Measurements from ENCODE around the gene PIPOX.

PIPOX gene

DNA sequence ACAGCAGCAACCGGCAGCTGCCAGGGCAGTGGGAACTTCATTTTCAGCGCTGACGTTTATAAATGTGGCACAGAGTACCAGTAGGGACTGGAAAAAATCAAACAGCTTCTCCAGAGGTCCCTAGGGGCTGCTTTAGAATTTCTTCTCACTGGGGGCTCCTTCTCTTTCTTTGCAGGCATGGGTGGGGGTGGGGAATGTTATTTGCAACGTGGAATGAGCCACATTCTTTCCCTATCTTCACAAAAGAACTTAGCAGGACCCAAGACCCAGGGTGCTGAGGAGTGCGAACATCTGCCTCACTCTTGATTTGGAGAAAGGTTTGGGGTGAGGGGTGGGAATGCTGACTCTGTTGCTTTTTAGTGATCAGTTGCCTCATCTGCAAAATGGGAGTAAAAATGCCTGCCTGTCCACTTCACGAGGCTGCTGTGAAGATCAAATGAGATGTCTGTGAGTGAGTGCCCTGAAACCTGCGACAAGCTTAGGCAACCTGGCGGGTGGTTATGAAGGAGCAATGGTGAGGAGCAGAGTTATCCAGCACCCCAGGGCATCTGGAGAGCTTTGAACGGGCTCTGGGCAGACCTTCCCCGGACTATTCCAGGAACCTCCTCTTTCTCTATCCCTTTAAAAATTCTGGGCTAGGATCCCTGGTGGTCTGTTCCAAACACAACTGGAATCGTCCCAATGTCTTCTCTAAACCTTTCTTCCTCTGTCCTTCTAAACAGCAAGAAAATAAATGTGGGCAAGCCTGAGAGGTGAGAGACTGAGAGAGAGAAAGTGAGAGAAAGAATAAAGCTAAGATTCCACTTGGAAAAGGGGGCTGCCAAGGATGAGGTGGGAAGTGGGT, 10.7 kb upstream of the PIPOX start:
- peaks cover 67 to 71% of the 10 kb centered on the region in 2 donors for H3K27me3 Mint-ChIP-seq
- H3K27ac Mint-ChIP-seq: no peak overlapping the region

DNA sequence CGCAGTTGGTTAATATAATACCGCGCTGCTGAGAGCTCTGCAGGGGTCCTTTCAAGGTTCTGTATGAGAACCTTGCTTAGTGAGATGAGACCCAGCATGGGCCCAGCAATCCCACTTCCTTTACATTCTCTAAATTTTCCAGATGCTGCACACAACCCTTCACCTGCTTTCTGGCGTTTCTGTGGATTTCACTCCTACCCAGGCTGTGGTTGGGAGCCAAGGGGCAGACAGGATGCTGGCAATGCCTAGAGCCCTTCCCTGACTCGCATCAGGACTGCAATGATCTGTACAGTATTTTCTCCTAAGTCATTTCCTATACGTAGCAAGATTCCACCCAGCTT, 10.1 kb upstream of the PIPOX start:
- peaks cover 64 to 65% of the 10 kb centered on the region in 2 donors for H3K27me3 Mint-ChIP-seq
- H3K4me1 Mint-ChIP-seq (ENCODE audit: low read depth in 2 of 2): no peaks in the 10 kb centered on the region
- ATAC-seq (replicated peaks) (no peak), DNase-seq (no peak)
- H3K4me3 Mint-ChIP-seq: no peak overlapping the region
- peaks cover 0 to 6% of the 10 kb centered on the region in 2 donors for H3K9me3 Mint-ChIP-seq
- H3K27ac Mint-ChIP-seq: no peak overlapping the region
- no peaks in the 10 kb centered on the region for H3K36me3 Mint-ChIP-seq (ENCODE audit: insufficient read depth)

More for the DNA sequence above, 10.7 kb upstream of the PIPOX start:
- DNase-seq (no peak), ATAC-seq (replicated peaks) (no peak)
- H3K4me3 Mint-ChIP-seq: no peak overlapping the region
- peaks cover 0 to 6% of the 10 kb centered on the region in 2 donors for H3K9me3 Mint-ChIP-seq
- H3K4me1 Mint-ChIP-seq (ENCODE audit: low read depth in 2 of 2): no peaks in the 10 kb centered on the region
- no peaks in the 10 kb centered on the region for H3K36me3 Mint-ChIP-seq (ENCODE audit: insufficient read depth)

DNA sequence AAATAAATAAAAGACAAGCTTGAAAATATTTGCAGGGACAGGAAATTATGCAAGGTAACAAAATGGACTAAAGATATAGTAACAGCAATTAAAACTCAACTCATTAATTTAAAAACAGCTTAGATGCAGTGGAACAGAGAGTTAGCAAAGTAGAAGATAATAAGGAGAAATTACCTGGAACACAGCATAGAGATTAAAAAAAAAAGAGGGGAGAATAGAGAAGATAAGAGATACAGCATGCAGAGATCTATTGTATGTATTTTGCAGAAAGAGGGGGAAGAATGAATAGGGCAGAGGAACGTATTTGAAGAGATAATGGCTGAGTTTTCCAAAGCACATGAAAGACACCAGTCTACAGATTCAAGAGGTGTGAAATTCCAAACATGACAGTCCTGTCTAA, 8.4 kb upstream of the PIPOX start:
- no peak for ATAC-seq (replicated peaks)
- H3K36me3 Mint-ChIP-seq (ENCODE audit: insufficient read depth): no peaks in the 10 kb centered on the region

DNA sequence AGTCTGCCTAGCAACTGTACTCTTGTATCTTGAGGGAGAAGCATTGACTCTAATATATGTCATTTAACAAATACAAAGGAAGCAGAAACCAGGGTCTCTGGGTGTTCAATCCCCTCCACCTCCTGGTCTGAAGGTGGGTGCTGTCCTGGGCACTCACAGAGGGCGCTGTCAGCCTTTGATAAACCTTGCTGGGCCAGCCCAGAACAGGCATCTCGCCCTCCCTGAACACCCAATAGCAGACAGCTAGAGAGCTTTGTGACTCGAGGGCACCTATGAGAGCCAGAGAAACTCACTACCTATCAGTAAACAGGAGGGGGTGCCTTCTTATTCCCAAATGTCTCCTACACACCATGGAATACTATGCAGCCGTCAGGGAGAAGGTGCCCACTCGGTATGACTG, 6.4 kb upstream of the PIPOX start:
- ATAC-seq (replicated peaks) (no peak), DNase-seq (no peak)
- Mint-ChIP-seq H3K36me3 (ENCODE audit: insufficient read depth) (no peaks in the 10 kb centered on the region), H3K4me3 (no peak overlapping the region), H3K27me3 (peaks cover 44 to 51% of the 10 kb centered on the region in 2 donors), H3K9me3 (peaks cover 0 to 6% of the 10 kb centered on the region in 2 donors), H3K4me1 (ENCODE audit: low read depth in 2 of 2) (no peaks in the 10 kb centered on the region), H3K27ac (no peak overlapping the region)

More for the DNA sequence above, 8.4 kb upstream of the PIPOX start:
- no peak overlapping the region for H3K4me3 Mint-ChIP-seq
- H3K27ac Mint-ChIP-seq: no peak overlapping the region
- peaks cover 50 to 58% of the 10 kb centered on the region in 2 donors for H3K27me3 Mint-ChIP-seq
- H3K4me1 Mint-ChIP-seq (ENCODE audit: low read depth in 2 of 2): no peaks in the 10 kb centered on the region
- no peak for DNase-seq
- H3K9me3 Mint-ChIP-seq: peaks cover 0 to 6% of the 10 kb centered on the region in 2 donors

DNA sequence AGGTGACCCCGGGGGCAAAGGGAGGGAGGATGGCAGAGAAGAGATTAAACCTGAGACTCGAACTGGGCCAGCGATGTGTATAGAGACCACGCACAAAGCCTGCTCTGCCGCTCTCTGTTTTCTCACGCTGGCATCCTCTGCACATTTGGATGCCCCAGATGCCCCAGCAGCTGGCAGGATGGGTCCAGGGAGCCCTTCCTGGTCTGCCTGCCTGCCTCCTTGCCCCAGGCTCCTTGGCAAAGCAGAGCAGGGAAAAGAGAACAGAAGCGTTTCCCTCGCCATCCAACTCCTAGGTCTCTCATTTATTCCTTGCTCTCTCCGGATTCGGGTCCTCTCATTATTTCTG, 5.2 kb upstream of the PIPOX start:
- peaks cover 0 to 6% of the 10 kb centered on the region in 2 donors for H3K9me3 Mint-ChIP-seq

DNA sequence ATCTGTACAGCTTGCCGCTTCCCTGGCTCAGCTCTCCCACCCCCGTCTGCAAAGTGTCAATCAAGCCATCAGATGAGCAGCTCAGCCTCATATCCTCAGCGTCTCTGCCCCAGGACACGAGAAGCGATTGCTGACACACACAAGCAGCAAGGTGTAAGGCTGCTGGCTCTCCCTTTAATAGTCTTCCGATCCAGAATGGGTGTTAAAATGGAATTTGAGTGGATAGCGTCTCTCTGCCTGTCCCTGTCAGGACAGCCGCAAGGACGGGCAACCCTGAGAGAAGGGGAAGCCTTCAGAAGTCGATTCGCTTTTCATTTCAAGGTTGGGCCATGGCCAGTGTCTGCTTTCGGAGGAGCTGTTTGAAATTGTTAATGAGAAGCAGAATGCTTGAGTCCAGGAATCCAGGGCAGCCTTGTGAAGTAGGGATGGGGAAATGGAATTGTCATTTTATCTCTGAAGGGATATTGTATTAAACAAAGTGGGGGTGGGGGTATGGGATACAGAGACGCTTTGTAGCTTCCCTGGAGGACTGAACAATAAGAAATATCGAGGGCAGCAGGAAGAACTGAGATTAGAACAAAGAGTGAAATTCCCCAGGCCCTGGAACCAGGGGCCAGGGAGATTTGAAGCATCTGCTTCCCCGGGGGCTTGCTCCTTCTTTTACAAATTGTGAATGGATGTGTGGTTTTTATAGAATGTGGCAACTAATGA, 4.7 kb upstream of the PIPOX start:
- peaks cover 0 to 7% of the 10 kb centered on the region in 2 donors for H3K4me1 Mint-ChIP-seq (ENCODE audit: low read depth in 2 of 2)
- ATAC-seq (replicated peaks): no peak
- no peak for DNase-seq

More for the DNA sequence above, 5.2 kb upstream of the PIPOX start:
- ATAC-seq (replicated peaks): no peak
- no peak overlapping the region for H3K4me3 Mint-ChIP-seq
- no peak for DNase-seq
- H3K27me3 Mint-ChIP-seq: peaks cover 41 to 44% of the 10 kb centered on the region in 2 donors
- peaks cover 0 to 5% of the 10 kb centered on the region in 2 donors for H3K4me1 Mint-ChIP-seq (ENCODE audit: low read depth in 2 of 2)
- no peak overlapping the region for H3K27ac Mint-ChIP-seq
- H3K36me3 Mint-ChIP-seq (ENCODE audit: insufficient read depth): no peaks in the 10 kb centered on the region

DNA sequence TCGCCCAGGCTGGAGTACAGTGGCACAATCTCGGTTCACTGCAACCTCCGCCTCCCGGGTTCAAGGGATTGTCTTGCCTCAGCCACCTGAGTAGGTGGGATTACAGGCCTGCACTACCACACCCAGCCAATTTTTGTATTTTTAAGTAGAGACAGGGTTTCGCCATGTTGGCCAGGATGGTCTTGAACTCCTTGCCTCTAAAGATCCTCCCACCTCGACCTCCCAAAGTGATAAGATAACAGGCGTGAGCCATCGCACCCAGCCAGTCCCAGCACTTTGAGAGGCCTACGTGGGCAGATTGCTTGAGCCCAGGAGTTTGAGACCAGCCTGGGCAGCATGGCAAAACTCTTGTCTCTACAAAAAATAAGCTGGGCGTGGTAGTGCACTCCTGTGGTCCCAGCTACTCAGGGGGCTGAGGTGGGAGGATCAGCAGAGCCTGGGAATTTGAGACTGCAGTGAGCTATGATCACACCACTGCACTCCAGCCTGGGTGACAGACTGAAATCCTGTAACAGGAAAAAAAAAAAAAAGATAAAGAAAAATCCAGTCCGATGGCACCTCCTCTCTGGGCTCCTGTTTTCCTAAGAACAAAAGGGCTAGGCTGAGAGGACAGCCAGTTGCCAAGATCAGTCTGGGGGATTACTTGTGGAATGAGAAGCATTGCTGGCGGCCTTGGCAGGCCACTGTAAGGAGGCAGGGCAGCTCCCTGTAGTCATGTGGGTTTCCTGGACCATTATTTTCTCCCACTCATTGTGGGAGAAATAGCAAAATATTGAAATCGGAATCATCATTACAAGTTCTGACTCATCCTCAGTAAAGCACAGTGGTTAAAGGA, 3.0 kb upstream of the PIPOX start:
- Mint-ChIP-seq H3K36me3 (ENCODE audit: insufficient read depth) (peaks cover 3% of the 10 kb centered on the region), H3K4me1 (ENCODE audit: low read depth in 2 of 2) (peaks cover 0 to 7% of the 10 kb centered on the region in 2 donors), H3K9me3 (no peaks in the 10 kb centered on the region), H3K27me3 (peaks cover 24 to 38% of the 10 kb centered on the region in 2 donors), H3K4me3 (no peak overlapping the region), H3K27ac (no peak overlapping the region)
- DNase-seq (no peak), ATAC-seq (replicated peaks) (no peak)

More for the DNA sequence above, 4.7 kb upstream of the PIPOX start:
- Mint-ChIP-seq H3K4me3 (no peak overlapping the region), H3K27ac (no peak overlapping the region), H3K36me3 (ENCODE audit: insufficient read depth) (no peaks in the 10 kb centered on the region), H3K9me3 (peaks cover 0 to 6% of the 10 kb centered on the region in 2 donors), H3K27me3 (peaks cover 38 to 44% of the 10 kb centered on the region in 2 donors)

DNA sequence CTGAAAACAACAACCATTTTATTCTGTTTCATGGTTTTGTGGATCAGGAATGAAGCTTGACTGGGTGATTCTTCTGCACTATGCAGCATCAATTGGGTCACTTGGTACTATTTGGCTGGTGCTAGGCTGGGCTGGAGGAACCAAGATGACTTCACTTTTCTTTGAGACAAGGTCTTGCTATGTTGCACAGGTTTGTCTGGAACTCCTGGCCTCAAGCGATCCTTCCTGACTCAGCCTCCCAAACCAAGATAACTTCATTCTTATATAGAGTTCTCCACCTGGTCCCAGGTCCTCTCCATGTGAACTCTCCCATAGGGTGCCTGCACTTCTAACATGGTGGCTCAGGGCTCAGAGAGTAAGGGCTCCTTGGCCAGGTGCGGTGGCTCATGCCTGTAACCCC, 1.9 kb upstream of the PIPOX start:
- Mint-ChIP-seq H3K36me3 (ENCODE audit: insufficient read depth) (peaks cover 3% of the 10 kb centered on the region), H3K27me3 (peaks cover 22 to 37% of the 10 kb centered on the region in 2 donors), H3K4me1 (ENCODE audit: low read depth in 2 of 2) (peaks cover 0 to 7% of the 10 kb centered on the region in 2 donors), H3K9me3 (no peaks in the 10 kb centered on the region), H3K27ac (no peak overlapping the region), H3K4me3 (no peak overlapping the region)
- no peak for ATAC-seq (replicated peaks)
- DNase-seq: no peak

DNA sequence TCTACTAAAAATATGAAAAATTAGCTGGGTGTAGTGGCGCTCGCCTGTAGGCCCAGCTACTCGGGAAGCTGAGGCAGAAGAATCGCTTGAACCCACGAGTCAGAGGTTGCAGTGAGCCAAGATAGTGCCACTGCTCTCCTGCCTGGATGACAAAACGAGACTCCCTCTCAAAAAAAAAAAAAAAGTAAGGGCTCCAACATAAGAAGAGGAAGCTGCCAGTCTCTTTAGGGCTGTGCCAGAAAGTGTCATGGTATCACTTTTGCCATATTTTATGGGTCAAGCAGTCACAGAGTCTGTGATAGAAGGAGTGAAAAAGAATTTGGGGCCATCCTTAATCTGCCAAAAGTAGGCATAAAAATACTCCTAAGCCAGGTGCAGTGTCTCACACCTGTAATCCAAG, 1.4 kb upstream of the PIPOX start:
- Mint-ChIP-seq H3K36me3 (ENCODE audit: insufficient read depth) (peaks cover 3% of the 10 kb centered on the region), H3K27ac (no peak overlapping the region)
- ATAC-seq (replicated peaks): no peak

DNA sequence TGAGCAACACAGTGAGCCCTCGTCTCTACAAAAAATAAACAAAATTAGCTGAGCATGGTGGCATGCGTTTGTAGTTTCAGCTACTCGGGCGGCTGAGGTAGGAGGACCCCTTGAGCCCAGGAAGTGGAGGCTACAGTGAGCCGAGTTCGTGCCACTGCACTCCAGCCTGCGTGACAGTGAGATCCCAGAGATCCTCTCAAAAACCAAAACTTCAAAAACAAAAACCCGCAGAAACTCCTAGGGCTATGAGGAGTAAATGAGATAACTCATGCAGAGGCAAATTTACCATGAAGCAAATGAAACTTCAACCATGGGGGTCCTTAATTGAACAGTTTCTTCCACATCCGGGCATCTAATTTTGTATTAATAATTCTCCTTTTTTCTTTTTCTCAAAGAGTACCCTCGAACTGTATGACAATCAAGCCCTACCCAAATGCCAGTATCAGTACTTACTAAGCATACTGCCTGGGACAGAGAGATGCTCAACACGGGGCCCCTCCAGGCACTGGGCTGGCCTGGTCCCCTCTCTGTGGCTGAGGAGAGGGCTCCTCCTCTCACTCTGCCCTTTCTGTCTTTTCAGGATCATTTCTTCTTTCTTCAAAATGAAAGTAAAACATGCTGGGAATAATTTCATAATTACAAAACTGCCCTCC, 789 bp upstream of the PIPOX start:
- no peak overlapping the region for H3K4me3 Mint-ChIP-seq
- H3K36me3 Mint-ChIP-seq (ENCODE audit: insufficient read depth): peaks cover 3% of the 10 kb centered on the region
- no peak overlapping the region for H3K27ac Mint-ChIP-seq
- ATAC-seq (replicated peaks): no peak
- no peak for DNase-seq
- H3K9me3 Mint-ChIP-seq: no peaks in the 10 kb centered on the region
- peaks cover 0 to 7% of the 10 kb centered on the region in 2 donors for H3K4me1 Mint-ChIP-seq (ENCODE audit: low read depth in 2 of 2)
- H3K27me3 Mint-ChIP-seq: peaks cover 26 to 48% of the 10 kb centered on the region in 2 donors

More for the DNA sequence above, 1.4 kb upstream of the PIPOX start:
- no peak overlapping the region for H3K4me3 Mint-ChIP-seq
- DNase-seq: no peak
- peaks cover 22 to 42% of the 10 kb centered on the region in 2 donors for H3K27me3 Mint-ChIP-seq
- H3K4me1 Mint-ChIP-seq (ENCODE audit: low read depth in 2 of 2): peaks cover 0 to 7% of the 10 kb centered on the region in 2 donors
- no peaks in the 10 kb centered on the region for H3K9me3 Mint-ChIP-seq

DNA sequence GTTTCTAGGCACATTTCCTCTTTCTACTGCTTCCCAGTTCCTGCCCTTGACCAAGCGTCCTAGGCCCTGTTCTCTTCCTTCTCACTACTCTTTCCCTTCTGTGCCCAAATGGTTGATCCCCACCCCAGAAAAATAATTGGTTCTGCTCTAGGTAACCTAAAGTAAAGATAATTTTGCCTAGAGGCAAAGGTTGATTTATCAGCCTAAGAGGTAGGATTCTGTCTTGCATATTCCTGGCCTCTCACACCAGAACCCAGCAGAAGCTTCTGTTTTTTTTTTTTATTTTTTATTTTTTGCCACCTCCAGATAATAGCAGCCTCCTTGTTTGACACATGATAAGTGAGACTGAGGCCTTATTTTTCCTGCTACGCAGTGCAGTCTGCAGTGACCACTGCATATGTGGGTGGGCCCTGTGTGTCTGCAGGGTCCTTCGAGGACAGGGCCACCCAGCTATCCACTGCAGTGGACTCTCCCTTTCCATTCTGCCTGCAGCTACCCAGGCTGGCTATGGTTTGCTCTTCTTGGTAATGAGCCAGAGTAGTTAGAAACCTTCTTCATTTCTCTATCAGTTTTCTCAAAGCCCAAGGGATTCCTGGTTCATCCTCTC, 701 bp downstream of the PIPOX start:
- H3K27me3 Mint-ChIP-seq: peaks cover 37 to 58% of the 10 kb centered on the region in 2 donors
- H3K36me3 Mint-ChIP-seq (ENCODE audit: insufficient read depth): peaks cover 3% of the 10 kb centered on the region
- ATAC-seq (replicated peaks) (no peak), DNase-seq (no peak)
- H3K27ac Mint-ChIP-seq: no peak overlapping the region
- no peaks in the 10 kb centered on the region for H3K9me3 Mint-ChIP-seq
- H3K4me3 Mint-ChIP-seq: no peak overlapping the region
- H3K4me1 Mint-ChIP-seq (ENCODE audit: low read depth in 2 of 2): peaks cover 0 to 7% of the 10 kb centered on the region in 2 donors

DNA sequence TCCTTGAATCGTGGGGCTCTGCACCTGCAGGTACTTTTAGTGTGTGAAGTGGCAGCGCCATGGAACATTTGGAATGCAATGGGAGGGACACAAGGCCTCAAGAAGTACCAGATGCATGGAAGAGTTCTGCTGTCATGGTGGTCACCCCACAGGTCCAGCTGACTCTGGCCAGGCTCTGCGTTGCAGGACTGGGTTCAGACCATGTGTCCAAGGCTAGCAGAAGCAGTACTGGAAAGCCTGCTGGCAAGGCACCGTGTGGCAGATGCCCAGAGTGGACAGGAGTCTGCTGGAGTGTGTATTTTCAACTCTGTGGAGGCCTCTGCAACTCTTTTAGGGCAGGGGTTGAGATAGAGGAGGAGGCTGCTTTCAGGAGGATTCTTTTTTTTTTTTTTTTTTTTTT, 2.1 kb downstream of the PIPOX start:
- Mint-ChIP-seq H3K4me3 (no peak overlapping the region), H3K36me3 (ENCODE audit: insufficient read depth) (peaks cover 3% of the 10 kb centered on the region), H3K9me3 (no peaks in the 10 kb centered on the region), H3K27me3 (peaks cover 43 to 71% of the 10 kb centered on the region in 2 donors), H3K4me1 (ENCODE audit: low read depth in 2 of 2) (peaks cover 0 to 7% of the 10 kb centered on the region in 2 donors), H3K27ac (no peak overlapping the region)
- ATAC-seq (replicated peaks): no peak
- no peak for DNase-seq
